Measurements from ENCODE around the gene CTU1.

CTU1 gene

DNA sequence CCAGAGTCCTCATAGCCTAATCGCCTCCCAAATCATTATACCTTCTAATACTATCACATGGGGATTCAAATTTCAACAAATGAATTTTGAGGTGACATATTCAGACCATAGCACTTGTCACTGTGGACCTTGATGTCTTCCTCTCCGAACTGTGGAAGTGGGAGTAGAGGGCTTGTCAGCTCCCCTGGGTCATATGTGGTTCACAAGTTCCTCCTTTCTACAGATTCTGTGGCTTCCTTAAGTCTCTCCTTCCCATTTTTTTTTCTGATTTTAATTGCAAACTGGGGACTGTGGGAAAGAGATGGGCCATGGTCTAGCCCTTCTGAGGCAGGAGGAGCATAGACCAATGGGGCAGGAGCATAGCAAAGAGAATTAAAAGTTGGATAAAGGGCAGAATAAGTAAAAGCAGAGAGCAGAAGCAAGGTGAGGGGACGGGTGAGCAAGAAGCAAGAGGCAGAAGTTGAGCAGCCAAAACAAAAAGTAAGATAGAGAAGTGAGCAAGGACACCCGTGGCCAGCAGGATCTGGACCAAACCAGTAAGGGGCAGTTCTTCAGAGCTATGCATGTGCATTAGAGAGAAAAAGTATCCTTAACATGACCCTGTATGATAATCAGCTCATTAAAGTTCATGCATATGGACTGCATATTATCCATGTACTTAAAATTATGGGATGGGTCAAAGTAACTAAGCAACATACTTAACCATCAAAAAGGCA, 31.2 kb upstream of the CTU1 start:
- Histone ChIP-seq H3K4me1 (ENCODE audit: insufficient read depth, insufficient read length) (no peaks in the 10 kb centered on the region), H3K9me3 (ENCODE audit: insufficient read depth, low read length) (peaks cover 10% of the 10 kb centered on the region; the same call in 1 of the 2 replicates), H3K4me3 (ENCODE audit: insufficient read length, low read depth) (no peak overlapping the region), H3K36me3 (ENCODE audit: insufficient read depth, insufficient read length, low read length) (no peaks in the 10 kb centered on the region), H3K9ac (ENCODE audit: insufficient read length, low read depth) (no peak overlapping the region), H3K27me3 (ENCODE audit: insufficient read depth, insufficient read length) (no peaks in the 10 kb centered on the region)
- no peak for TF ChIP-seq SUZ12 (IDR thresholded peaks at IDR 0.05; ENCODE audit: extremely low read depth, insufficient read depth, insufficient read length)
- no peak for TF ChIP-seq YY1 (IDR thresholded peaks at IDR 0.05; ENCODE audit: insufficient read depth, insufficient read length)
- TF ChIP-seq ZNF274 (IDR thresholded peaks at IDR 0.05; ENCODE audit: low read depth, low read length), result no peak
- DNase-seq (ENCODE audit: low read depth, low spot score), result no peak

GRCh38 chr19:51138549-51138979, 30.4 kb upstream of the CTU1 start:
- H3K27me3 ChIP-seq (ENCODE audit: insufficient read depth, insufficient read length), result no peaks in the 10 kb centered on the region
- DNase-seq (ENCODE audit: low read depth, low spot score), result no peak
- H3K36me3 ChIP-seq (ENCODE audit: insufficient read depth, insufficient read length, low read length), result no peaks in the 10 kb centered on the region
- H3K9ac ChIP-seq (ENCODE audit: insufficient read length, low read depth), result no peak overlapping the region
- no peak overlapping the region for H3K4me3 ChIP-seq (ENCODE audit: insufficient read length, low read depth)
- no peak for TF ChIP-seq SUZ12 (IDR thresholded peaks at IDR 0.05; ENCODE audit: extremely low read depth, insufficient read depth, insufficient read length)
- no peak for TF ChIP-seq ZNF274 (IDR thresholded peaks at IDR 0.05; ENCODE audit: low read depth, low read length)
- no peak for TF ChIP-seq YY1 (IDR thresholded peaks at IDR 0.05; ENCODE audit: insufficient read depth, insufficient read length)
- peaks cover 10% of the 10 kb centered on the region; the same call in 1 of the 2 replicates for H3K9me3 ChIP-seq (ENCODE audit: insufficient read depth, low read length)
- no peaks in the 10 kb centered on the region for H3K4me1 ChIP-seq (ENCODE audit: insufficient read depth, insufficient read length)

DNA sequence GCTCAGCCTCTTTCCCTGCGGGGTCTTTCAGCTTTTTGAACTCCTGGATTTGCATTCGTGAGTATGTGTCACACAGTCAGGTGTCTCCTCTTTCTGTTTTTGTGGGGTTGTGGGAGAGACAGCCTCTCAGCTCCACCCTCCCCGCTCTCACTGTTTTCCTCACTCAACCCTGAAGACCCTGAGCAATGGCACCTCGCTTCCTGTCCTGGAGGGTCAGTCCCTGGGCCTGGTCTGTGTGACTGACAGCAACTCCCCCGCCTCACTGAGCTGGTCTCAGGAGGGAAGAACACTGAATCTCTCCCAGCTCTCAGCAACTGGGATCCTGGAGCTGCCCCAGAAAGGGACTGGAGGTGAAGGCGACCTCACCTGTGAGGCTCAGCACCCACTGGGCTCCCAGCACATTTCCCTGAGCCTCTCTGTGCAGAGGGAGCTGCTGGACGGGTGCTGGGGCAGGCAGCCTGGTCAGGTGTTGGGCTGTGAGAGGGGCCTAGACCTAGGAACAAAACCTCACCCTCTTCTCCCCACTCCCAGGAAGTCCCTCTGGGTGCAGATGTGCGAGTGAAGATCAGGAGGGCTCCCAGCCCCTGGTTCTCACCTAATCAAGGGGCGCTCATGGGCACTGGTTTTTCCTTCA, 29.7 kb upstream of the CTU1 start:
- DNase-seq (ENCODE audit: low read depth, low spot score), result no peak
- Histone ChIP-seq H3K27me3 (ENCODE audit: insufficient read depth, insufficient read length) (no peaks in the 10 kb centered on the region), H3K9ac (ENCODE audit: insufficient read length, low read depth) (no peak overlapping the region), H3K36me3 (ENCODE audit: insufficient read depth, insufficient read length, low read length) (no peaks in the 10 kb centered on the region), H3K4me1 (ENCODE audit: insufficient read depth, insufficient read length) (no peaks in the 10 kb centered on the region), H3K4me3 (ENCODE audit: insufficient read length, low read depth) (no peak overlapping the region), H3K9me3 (ENCODE audit: insufficient read depth, low read length) (peaks cover 10% of the 10 kb centered on the region; the same call in 1 of the 2 replicates)
- TF ChIP-seq YY1 (IDR thresholded peaks at IDR 0.05; ENCODE audit: insufficient read depth, insufficient read length) (no peak), SUZ12 (IDR thresholded peaks at IDR 0.05; ENCODE audit: extremely low read depth, insufficient read depth, insufficient read length) (no peak), ZNF274 (IDR thresholded peaks at IDR 0.05; ENCODE audit: low read depth, low read length) (no peak)

DNA sequence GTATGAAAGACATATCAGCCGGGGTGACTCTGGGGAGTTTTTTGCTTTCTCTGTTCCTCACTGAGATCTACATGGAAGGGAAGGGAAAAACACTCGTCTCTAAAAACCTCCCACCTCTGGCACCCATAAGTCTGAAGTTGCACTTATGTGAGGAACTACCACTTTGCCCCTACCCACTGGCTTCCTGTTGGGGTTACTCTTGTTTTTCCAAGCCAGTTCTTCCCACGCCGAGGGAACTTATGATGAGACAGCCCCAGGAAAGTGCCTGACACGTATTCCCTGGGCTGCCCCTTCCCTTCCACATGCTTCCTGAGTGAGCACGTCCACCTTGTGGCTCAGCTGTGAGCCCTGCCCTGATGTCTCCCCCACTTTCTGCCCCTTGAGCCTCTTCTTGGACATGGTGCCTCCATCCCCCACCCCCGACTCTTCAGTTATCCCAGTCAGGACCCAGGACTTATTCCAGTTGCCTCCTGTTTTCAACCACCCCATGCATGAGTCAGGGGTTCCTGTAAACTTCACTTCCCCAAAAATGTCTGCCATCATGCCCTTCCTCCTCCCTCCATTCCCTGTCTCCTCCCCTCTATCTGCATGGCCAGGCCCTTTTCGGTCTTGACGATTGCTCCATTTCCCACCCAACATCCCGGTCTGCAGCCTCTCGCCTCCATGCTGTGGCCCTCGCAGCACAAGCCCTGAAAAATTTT, 28.8 kb upstream of the CTU1 start:
- no peak for DNase-seq (ENCODE audit: low read depth, low spot score)
- peaks cover 10% of the 10 kb centered on the region; the same call in 1 of the 2 replicates for H3K9me3 ChIP-seq (ENCODE audit: insufficient read depth, low read length)
- no peaks in the 10 kb centered on the region for H3K27me3 ChIP-seq (ENCODE audit: insufficient read depth, insufficient read length)
- H3K9ac ChIP-seq (ENCODE audit: insufficient read length, low read depth), result no peak overlapping the region
- TF ChIP-seq YY1 (IDR thresholded peaks at IDR 0.05; ENCODE audit: insufficient read depth, insufficient read length) (no peak), SUZ12 (IDR thresholded peaks at IDR 0.05; ENCODE audit: extremely low read depth, insufficient read depth, insufficient read length) (no peak), ZNF274 (IDR thresholded peaks at IDR 0.05; ENCODE audit: low read depth, low read length) (no peak)
- no peaks in the 10 kb centered on the region for H3K4me1 ChIP-seq (ENCODE audit: insufficient read depth, insufficient read length)
- H3K36me3 ChIP-seq (ENCODE audit: insufficient read depth, insufficient read length, low read length), result no peaks in the 10 kb centered on the region
- H3K4me3 ChIP-seq (ENCODE audit: insufficient read length, low read depth), result no peak overlapping the region

DNA sequence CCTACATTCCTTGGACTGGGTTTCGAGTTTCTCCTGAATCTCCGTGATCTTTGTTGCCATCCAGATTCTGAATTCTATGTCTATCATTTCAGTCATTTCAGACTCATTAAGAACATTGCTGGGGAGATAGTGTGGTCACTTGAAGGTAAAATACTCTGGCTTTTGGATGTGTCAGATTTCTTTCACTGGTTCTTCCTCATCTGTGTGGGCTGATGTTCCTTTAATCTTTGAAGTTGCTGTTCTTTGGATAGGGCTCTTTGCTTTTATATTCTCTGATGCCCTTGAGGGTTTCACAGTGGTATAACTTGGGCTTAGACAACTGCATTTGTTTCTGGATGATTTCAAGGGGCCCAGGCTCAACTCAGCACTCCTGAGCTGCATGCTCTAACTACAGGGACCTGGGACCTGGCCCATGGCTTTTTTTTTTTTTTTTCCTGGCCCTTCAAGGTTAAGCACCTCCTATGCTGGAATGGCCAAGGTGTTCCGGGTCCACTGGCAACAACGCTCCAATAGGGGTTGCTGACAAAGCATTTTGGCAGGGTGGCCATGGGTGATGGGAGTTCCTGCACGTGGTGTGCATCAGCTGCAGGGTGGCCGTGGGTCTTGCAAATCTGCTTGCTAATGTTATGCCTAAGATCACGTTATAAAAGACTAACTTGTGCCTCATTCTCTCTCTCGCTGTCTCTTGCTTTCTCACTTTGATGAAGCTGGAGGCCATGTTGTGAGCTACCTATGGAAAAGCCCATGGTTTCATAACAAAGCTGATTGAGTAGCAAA, 28.0 kb upstream of the CTU1 start:
- Histone ChIP-seq H3K4me3 (ENCODE audit: insufficient read length, low read depth) (no peak overlapping the region), H3K9me3 (ENCODE audit: insufficient read depth, low read length) (peaks cover 10% of the 10 kb centered on the region; the same call in 1 of the 2 replicates), H3K9ac (ENCODE audit: insufficient read length, low read depth) (no peak overlapping the region), H3K27me3 (ENCODE audit: insufficient read depth, insufficient read length) (no peaks in the 10 kb centered on the region), H3K36me3 (ENCODE audit: insufficient read depth, insufficient read length, low read length) (no peaks in the 10 kb centered on the region), H3K4me1 (ENCODE audit: insufficient read depth, insufficient read length) (no peaks in the 10 kb centered on the region)
- DNase-seq (ENCODE audit: low read depth, low spot score), result no peak
- TF ChIP-seq YY1 (IDR thresholded peaks at IDR 0.05; ENCODE audit: insufficient read depth, insufficient read length) (no peak), ZNF274 (IDR thresholded peaks at IDR 0.05; ENCODE audit: low read depth, low read length) (no peak), SUZ12 (IDR thresholded peaks at IDR 0.05; ENCODE audit: extremely low read depth, insufficient read depth, insufficient read length) (no peak)

DNA sequence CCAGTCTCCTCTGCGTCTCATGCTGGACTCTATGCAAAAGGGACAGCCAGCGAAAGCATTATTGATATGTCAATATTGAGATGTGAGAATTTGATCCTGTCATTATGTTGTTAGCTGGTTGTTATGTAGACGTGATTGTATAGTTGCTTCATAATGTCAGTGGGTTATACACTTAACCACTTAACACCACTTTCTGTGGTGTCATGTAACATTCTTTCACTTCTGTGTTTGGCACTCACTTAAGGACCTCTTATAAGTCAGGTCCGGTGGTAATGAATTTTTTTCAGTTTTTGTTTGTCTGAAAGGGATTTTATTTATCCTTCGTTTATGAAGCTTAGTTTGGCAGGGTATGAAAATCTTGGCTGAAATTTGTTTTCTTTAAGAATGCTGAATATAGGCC, 26.8 kb upstream of the CTU1 start:
- TF ChIP-seq YY1 (IDR thresholded peaks at IDR 0.05; ENCODE audit: insufficient read depth, insufficient read length), result no peak
- TF ChIP-seq SUZ12 (IDR thresholded peaks at IDR 0.05; ENCODE audit: extremely low read depth, insufficient read depth, insufficient read length), result no peak
- TF ChIP-seq ZNF274 (IDR thresholded peaks at IDR 0.05; ENCODE audit: low read depth, low read length), result no peak
- Histone ChIP-seq H3K9ac (ENCODE audit: insufficient read length, low read depth) (no peak overlapping the region), H3K4me3 (ENCODE audit: insufficient read length, low read depth) (no peak overlapping the region), H3K9me3 (ENCODE audit: insufficient read depth, low read length) (peaks cover 10% of the 10 kb centered on the region; the same call in 1 of the 2 replicates), H3K4me1 (ENCODE audit: insufficient read depth, insufficient read length) (no peaks in the 10 kb centered on the region), H3K36me3 (ENCODE audit: insufficient read depth, insufficient read length, low read length) (no peaks in the 10 kb centered on the region), H3K27me3 (ENCODE audit: insufficient read depth, insufficient read length) (no peaks in the 10 kb centered on the region)
- DNase-seq (ENCODE audit: low read depth, low spot score), result no peak
